Neuronal stem cell (in vitro differentiated cells): Measurements from ENCODE around the gene NRCAM.

Experiments
- DNase-seq: peaks from one replicate; pipeline ENCODE4 v3.0.0-alpha.2; 2013; ENCODE audit warnings: low spot score
- H2AFZ ChIP-seq: one replicate; pipeline ENCODE4 v1.6.1; 2013; ENCODE audit warnings: mild to moderate bottlenecking, low read length, inconsistent platforms
- H2AK5ac ChIP-seq: 2 replicates; pipeline ENCODE4 v1.6.1; 2013; ENCODE audit warnings: low read depth, mild to moderate bottlenecking, inconsistent platforms, low read length, moderate library complexity, mixed read lengths
- H2BK120ac ChIP-seq: 2 replicates; pipeline ENCODE4 v1.6.1; 2013; ENCODE audit warnings: low read depth, mild to moderate bottlenecking, inconsistent platforms, low read length, moderate library complexity, mixed read lengths
- H2BK12ac ChIP-seq: one replicate; pipeline ENCODE4 v1.6.1; 2013; ENCODE audit warnings: low read length, inconsistent platforms
- H2BK15ac ChIP-seq: 2 replicates; pipeline ENCODE4 v1.6.1; 2013; ENCODE audit warnings: mild to moderate bottlenecking, low read length, inconsistent platforms, mixed read lengths
- H2BK5ac ChIP-seq: one replicate; pipeline ENCODE4 v1.6.1; 2013; ENCODE audit warnings: inconsistent platforms, mild to moderate bottlenecking, low read length, moderate library complexity
- H3K14ac ChIP-seq: one replicate; pipeline ENCODE4 v1.6.1; 2013; ENCODE audit warnings: low read length, inconsistent platforms
- H3K18ac ChIP-seq: 2 replicates; pipeline ENCODE4 v1.6.1; 2013; ENCODE audit warnings: low read length, inconsistent platforms
- H3K23ac ChIP-seq: 2 replicates; pipeline ENCODE4 v1.6.1; 2013; ENCODE audit warnings: low read depth, mild to moderate bottlenecking, mixed read lengths, low read length, inconsistent platforms; ENCODE audit not compliant: poor library complexity
- H3K27ac ChIP-seq: replicated peaks from 3 replicates; pipeline ENCODE4 v1.5.1; 2013; ENCODE audit warnings: low read length, inconsistent platforms
- H3K27me3 ChIP-seq, 3 experiments: 2 replicates each; pipeline ENCODE4 v1.6.1; 2013; ENCODE audit warnings: low read length in 3 of 3, mild to moderate bottlenecking in 2 of 3, inconsistent platforms in 1 of 3, low read depth in 1 of 3, mixed read lengths in 1 of 3, moderate library complexity in 1 of 3; ENCODE audit not compliant: control insufficient read depth in 3 of 3, insufficient read depth in 3 of 3
- H3K36me3 ChIP-seq, 2 donors: replicated peaks in 1 of 2; 2 replicates each; pipeline ENCODE4 v1.6.1; 2013; ENCODE audit warnings: low read length in 2 of 2; ENCODE audit not compliant: control insufficient read depth in 2 of 2, insufficient read depth in 2 of 2
- H3K4ac ChIP-seq: 2 replicates; pipeline ENCODE4 v1.6.1; 2013; ENCODE audit warnings: inconsistent platforms, mild to moderate bottlenecking, low read length, moderate library complexity
- H3K4me1 ChIP-seq, 2 donors: 1 replicate in 1 of 2; 2 replicates in 1 of 2; pipeline ENCODE4 v1.6.1; 2013; ENCODE audit warnings: low read length in 2 of 2, low read depth in 1 of 2; ENCODE audit not compliant: control insufficient read depth in 2 of 2, insufficient read depth in 1 of 2
- H3K4me2 ChIP-seq: one replicate; pipeline ENCODE4 v1.6.1; 2013; ENCODE audit warnings: mild to moderate bottlenecking, low read length, inconsistent platforms; ENCODE audit not compliant: insufficient read depth, poor library complexity, severe bottlenecking
- H3K4me3 ChIP-seq, 2 donors: 2 replicates each; pipeline ENCODE4 v1.5.1; 2013; ENCODE audit warnings: low read length in 2 of 2, mild to moderate bottlenecking in 2 of 2, inconsistent platforms in 1 of 2, moderate library complexity in 1 of 2
- H3K79me1 ChIP-seq: one replicate; pipeline ENCODE4 v1.6.1; 2013; ENCODE audit warnings: low read depth, mild to moderate bottlenecking, inconsistent platforms, low read length, moderate library complexity
- H3K9ac ChIP-seq: one replicate; pipeline ENCODE4 v1.6.1; 2013; ENCODE audit warnings: mild to moderate bottlenecking, low read depth, low read length, inconsistent platforms; ENCODE audit not compliant: poor library complexity
- H3K9me3 ChIP-seq, 2 donors: replicated peaks in 1 of 2; 2 replicates each; pipeline versions ENCODE3 to v1.6.1; 2013; ENCODE audit warnings: low read length in 2 of 2, mild to moderate bottlenecking in 2 of 2, inconsistent platforms in 1 of 2, low read depth in 1 of 2, mixed read lengths in 1 of 2, moderate library complexity in 1 of 2; ENCODE audit not compliant: control insufficient read depth in 2 of 2, insufficient read depth in 1 of 2
- H4K8ac ChIP-seq: one replicate; pipeline ENCODE4 v1.6.1; 2013; ENCODE audit warnings: low read depth, mild to moderate bottlenecking, inconsistent platforms, low read length, moderate library complexity
- H4K91ac ChIP-seq: one replicate; pipeline ENCODE4 v1.6.1; 2013; ENCODE audit warnings: low read length, low read depth, mild to moderate bottlenecking, inconsistent platforms; ENCODE audit not compliant: poor library complexity
- WGBS, 2 donors: extraction: QIAGEN DNeasy Blood & Tissue Kit; methylation state at CpG; one replicate each; pipeline ENCODE4 v1.1.7; 2013; ENCODE audit warnings: missing lambda C conversion rate in 2 of 2, mixed read lengths in 1 of 2; ENCODE audit not compliant: insufficient read length in 2 of 2, insufficient replicate concordance in 1 of 2; ENCODE audit errors: extremely low coverage in 2 of 2; 5-methylcytosine and 5-hydroxymethylcytosine counted together

The NRCAM gene

GRCh38 chr7:108157606-108158335 lies 298.5 kb downstream of the NRCAM start:
- Histone ChIP-seq H3K79me1 (no peaks in the 10 kb centered on the region), H2BK5ac (no peak overlapping the region), H2AK5ac (no peak overlapping the region), H4K8ac (no peak overlapping the region), H3K9me3 (no peaks in the 10 kb centered on the region), H3K23ac (no peak overlapping the region), H3K36me3 (peaks cover 2 to 5% of the 10 kb centered on the region in 2 donors), H3K27ac (no peak overlapping the region), H3K9ac (no peak overlapping the region), H3K4me3 (no peak overlapping the region), H3K18ac (no peak overlapping the region), H4K91ac (no peak overlapping the region), H2BK120ac (no peak overlapping the region), H3K27me3 (no peaks in the 10 kb centered on the region), H3K4me2 (no peak overlapping the region), H2BK12ac (no peak overlapping the region), H3K4ac (no peak overlapping the region), H2AFZ (no peak overlapping the region), H3K14ac (no peak overlapping the region), H3K4me1 (no peaks in the 10 kb centered on the region), H2BK15ac (no peak overlapping the region)
- no peak for DNase-seq
- WGBS, 2 donors = no CpG with 5 or more reads among the region's 4 CpGs

GRCh38 chr7:108156897-108157605 lies 299.2 kb downstream of the NRCAM start:
- Histone ChIP-seq H3K4me3 (no peak overlapping the region), H3K36me3 (peaks cover 2 to 5% of the 10 kb centered on the region in 2 donors), H2AK5ac (no peak overlapping the region), H3K14ac (no peak overlapping the region), H4K8ac (no peak overlapping the region), H3K4me1 (peaks cover 0 to 1% of the 10 kb centered on the region in 2 donors), H3K23ac (no peak overlapping the region), H3K4ac (no peak overlapping the region), H3K79me1 (no peaks in the 10 kb centered on the region), H2BK5ac (no peak overlapping the region), H2AFZ (no peak overlapping the region), H2BK12ac (no peak overlapping the region), H3K4me2 (no peak overlapping the region), H3K18ac (no peak overlapping the region), H3K9me3 (no peaks in the 10 kb centered on the region), H2BK120ac (no peak overlapping the region), H3K27me3 (no peaks in the 10 kb centered on the region), H4K91ac (no peak overlapping the region), H2BK15ac (no peak overlapping the region), H3K9ac (no peak overlapping the region), H3K27ac (no peak overlapping the region)
- no CpG with 5 or more reads among the region's 3 CpGs for WGBS, 2 donors
- DNase-seq = no peak

- H3K27me3 ChIP-seq = no peaks in the 10 kb centered on the region
- H3K4me1 ChIP-seq = peaks cover 0 to 2% of the 10 kb centered on the region in 2 donors
- no peak overlapping the region for H2BK5ac ChIP-seq
- H2BK12ac ChIP-seq = no peak overlapping the region
- H2AFZ ChIP-seq = no peak overlapping the region
- no peak overlapping the region for H4K91ac ChIP-seq
- no peak overlapping the region for H3K4me2 ChIP-seq
- H3K9me3 ChIP-seq = no peaks in the 10 kb centered on the region
- no peak overlapping the region for H2AK5ac ChIP-seq
- H2BK120ac ChIP-seq = no peak overlapping the region
- no peak for DNase-seq
- peaks cover 0 to 18% of the 10 kb centered on the region in 2 donors for H3K36me3 ChIP-seq
- no peak overlapping the region for H3K23ac ChIP-seq
- no peak overlapping the region for H4K8ac ChIP-seq
- H3K4me3 ChIP-seq = no peak overlapping the region
- no peak overlapping the region for H3K9ac ChIP-seq
- no CpG with 5 or more reads among the region's 3 CpGs for whole genome bisulfite sequencing, 2 donors
- H2BK15ac ChIP-seq = no peak overlapping the region
- no peak overlapping the region for H3K4ac ChIP-seq
- H3K14ac ChIP-seq = no peak overlapping the region
- no peak overlapping the region for H3K27ac ChIP-seq
- H3K18ac ChIP-seq = no peak overlapping the region
- H3K79me1 ChIP-seq = no peaks in the 10 kb centered on the region
Observed at GRCh38 chr7:108152198-108152597, 304.0 kb downstream of the NRCAM start.

- WGBS, 2 donors = no CpG with 5 or more reads among the region's 6 CpGs
Observed at GRCh38 chr7:108149908-108150307, 306.3 kb downstream of the NRCAM start.

More at GRCh38 chr7:108149908-108150307, 306.3 kb downstream of the NRCAM start:
- Histone ChIP-seq H2AK5ac (no peak overlapping the region), H3K27me3 (no peaks in the 10 kb centered on the region), H3K18ac (no peak overlapping the region), H3K27ac (no peak overlapping the region), H4K91ac (no peak overlapping the region), H3K4ac (no peak overlapping the region), H3K4me1 (peaks cover 2 to 4% of the 10 kb centered on the region in 2 donors), H2BK5ac (no peak overlapping the region), H3K14ac (no peak overlapping the region), H3K4me2 (no peak overlapping the region), H3K4me3 (no peak overlapping the region), H4K8ac (no peak overlapping the region), H2BK15ac (no peak overlapping the region), H3K36me3 (peaks cover 0 to 18% of the 10 kb centered on the region in 2 donors), H3K9ac (no peak overlapping the region), H2BK120ac (no peak overlapping the region), H3K9me3 (no peaks in the 10 kb centered on the region), H2BK12ac (no peak overlapping the region), H3K23ac (no peak overlapping the region), H2AFZ (no peak overlapping the region), H3K79me1 (no peaks in the 10 kb centered on the region)
- DNase-seq = no peak
